OCI-LY3 (cell line): Measurements from ENCODE around the gene KCNN3.

Source experiments
- EZH2phosphoT487 ChIP-seq: fragments of 200-600 bp; shearing (Covaris generic); IDR thresholded peaks from 2 replicates; pipeline ENCODE4 v1.6.1; 2018; ENCODE audit warnings: antibody characterized with exemption, mixed run types, low read depth
- TF ChIP-seq, protein P1 (sequence below): fragments of 200-600, 300-600 bp; sonication (generic); IDR thresholded peaks from 2 replicates; pipeline ENCODE4 v1.5.1; 2014; ENCODE audit warnings: antibody characterized with exemption, low read length, low read depth

DNA sequence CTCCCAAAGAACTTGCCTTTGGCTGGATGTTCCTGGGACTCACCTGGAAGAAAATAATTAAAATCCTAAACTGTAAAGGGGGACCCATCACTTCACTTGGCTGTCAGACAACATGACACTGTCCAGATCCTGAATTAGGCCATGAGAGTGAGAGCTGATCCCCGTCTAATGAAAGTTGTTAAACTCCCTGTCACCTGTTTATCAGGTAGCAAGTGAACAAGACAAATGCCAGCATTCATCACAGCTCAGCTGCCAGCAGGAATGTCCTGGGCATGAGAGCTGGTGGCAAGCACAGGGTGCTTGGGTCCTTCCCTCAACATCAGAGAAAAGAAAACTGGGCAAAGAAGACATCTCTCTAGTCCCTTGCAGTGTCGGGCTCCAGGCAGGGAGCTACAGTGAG lies 42.7 kb upstream of the KCNN3 start:
- TF ChIP-seq, protein P1, sequence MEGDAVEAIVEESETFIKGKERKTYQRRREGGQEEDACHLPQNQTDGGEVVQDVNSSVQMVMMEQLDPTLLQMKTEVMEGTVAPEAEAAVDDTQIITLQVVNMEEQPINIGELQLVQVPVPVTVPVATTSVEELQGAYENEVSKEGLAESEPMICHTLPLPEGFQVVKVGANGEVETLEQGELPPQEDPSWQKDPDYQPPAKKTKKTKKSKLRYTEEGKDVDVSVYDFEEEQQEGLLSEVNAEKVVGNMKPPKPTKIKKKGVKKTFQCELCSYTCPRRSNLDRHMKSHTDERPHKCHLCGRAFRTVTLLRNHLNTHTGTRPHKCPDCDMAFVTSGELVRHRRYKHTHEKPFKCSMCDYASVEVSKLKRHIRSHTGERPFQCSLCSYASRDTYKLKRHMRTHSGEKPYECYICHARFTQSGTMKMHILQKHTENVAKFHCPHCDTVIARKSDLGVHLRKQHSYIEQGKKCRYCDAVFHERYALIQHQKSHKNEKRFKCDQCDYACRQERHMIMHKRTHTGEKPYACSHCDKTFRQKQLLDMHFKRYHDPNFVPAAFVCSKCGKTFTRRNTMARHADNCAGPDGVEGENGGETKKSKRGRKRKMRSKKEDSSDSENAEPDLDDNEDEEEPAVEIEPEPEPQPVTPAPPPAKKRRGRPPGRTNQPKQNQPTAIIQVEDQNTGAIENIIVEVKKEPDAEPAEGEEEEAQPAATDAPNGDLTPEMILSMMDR = no peak
- TF ChIP-seq EZH2phosphoT487 = no peak
